Stimulated activated CD4-positive, alpha-beta T cell treated with anti-CD3 and anti-CD28 coated beads, Interleukin-4, amount 100 ng/mL, for 48 hours (primary cell): Measurements from ENCODE around the gene CFAP157.

Experiments used
- DNase-seq, 2 donors: peaks; one replicate each; pipeline ENCODE4 v3.0.0-alpha.2; 2020; ENCODE audit warnings: low read depth in 2 of 2

Gene CFAP157

GRCh38 chr9:127762111-127762676 lies 55.4 kb downstream of the CFAP157 start:
- DNase-seq, result no peak

DNA sequence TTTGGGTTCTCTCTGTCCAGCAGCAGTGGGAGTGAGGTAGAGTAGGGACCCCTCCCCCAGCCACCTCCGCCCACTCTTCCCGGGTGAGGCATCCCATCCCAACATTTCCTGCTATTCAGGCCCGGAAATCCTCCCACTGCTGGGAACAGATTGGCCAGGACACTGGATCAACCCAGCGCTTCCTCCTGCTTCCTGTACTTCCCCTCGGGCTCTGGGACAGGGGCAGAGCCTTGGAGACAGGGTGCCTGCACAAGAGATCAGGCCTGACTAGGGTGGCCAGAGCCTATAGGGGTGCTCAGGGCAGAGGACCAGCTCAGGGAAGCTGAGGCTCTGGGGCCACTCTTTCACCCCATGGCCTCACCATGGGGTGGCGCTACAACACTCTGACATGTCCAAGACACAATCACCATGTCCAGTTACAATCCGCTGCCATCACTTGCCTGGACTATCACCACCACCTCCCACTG lies 57.2 kb downstream of the CFAP157 start:
- DNase-seq, result no peak

DNA sequence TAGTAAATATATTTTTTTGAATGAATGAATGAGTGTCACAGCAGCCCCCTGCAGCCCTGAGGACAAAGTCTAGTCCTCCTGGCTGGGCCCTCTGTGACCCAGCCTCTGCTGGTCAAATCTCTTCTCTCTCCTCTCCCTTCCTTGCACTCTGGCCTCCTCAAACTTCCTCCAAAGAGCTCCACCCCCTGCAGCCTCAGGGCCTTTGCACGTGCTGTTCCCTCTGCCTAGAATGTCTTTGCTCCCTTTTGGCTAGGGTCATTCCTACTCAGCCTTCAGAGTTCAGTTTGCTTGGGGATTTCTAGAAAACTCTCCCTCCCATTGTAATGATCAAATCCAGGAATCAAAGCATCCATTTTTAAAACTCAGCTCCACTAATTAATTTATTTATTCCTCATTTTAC lies 58.6 kb downstream of the CFAP157 start:
- no peak for DNase-seq
